Transverse colon (tissue), 4 donors: ENCODE measurements around the gene TM9SF1. TPM values are rescaled to one million over a fixed set of nuclear protein-coding genes. Genes with fewer than 3 reads are reported as not detected.

Source experiments
- DNase-seq: peaks from one replicate; pipeline ENCODE4 v3.0.0-alpha.2; 2019
- H3K27ac ChIP-seq, 4 donors: fragments of 200-600 bp; sonication (generic); 2 replicates each; pipeline ENCODE4 v1.5.1; 2016 to 2018; ENCODE audit warnings: inconsistent platforms in 4 of 4
- H3K27me3 ChIP-seq: fragments of 200-600 bp; sonication (generic); 2 replicates; pipeline ENCODE4 v1.5.1; 2017; ENCODE audit warnings: inconsistent platforms
- H3K36me3 ChIP-seq, 4 donors: fragments of 200-600 bp; sonication (generic); 2 replicates each; pipeline ENCODE4 v1.5.1; 2017 to 2019; ENCODE audit warnings: inconsistent platforms in 4 of 4
- H3K4me1 ChIP-seq, 4 donors: fragments of 200-600 bp; sonication (generic); 2 replicates each; pipeline ENCODE4 v1.5.1; 2017 to 2020; ENCODE audit warnings: inconsistent platforms in 4 of 4
- H3K4me3 ChIP-seq, 4 donors: fragments of 200-600 bp; sonication (generic); 1 replicate in 1 of 4; 2 replicates in 3 of 4; pipeline versions ENCODE4 v1.5.1 to v1.6.1; 2017 to 2019; ENCODE audit warnings: inconsistent platforms in 4 of 4
- H3K9me3 ChIP-seq, 2 donors: fragments of 200-600 bp; sonication (generic); 2 replicates each; pipeline ENCODE4 v1.5.1; 2017 to 2019; ENCODE audit warnings: inconsistent platforms in 2 of 2
- EP300 ChIP-seq: sonication (generic); formaldehyde crosslinking; IDR thresholded peaks from one replicate; pipeline ENCODE4 v1.6.1; 2017; ENCODE audit warnings: antibody characterized with exemption, low read depth
- POLR2A ChIP-seq: fragments of 450-650 bp; IDR thresholded peaks from one replicate; pipeline ENCODE4 v1.6.1; 2016; ENCODE audit warnings: antibody characterized with exemption, mild to moderate bottlenecking, moderate library complexity
- POLR2AphosphoS5 ChIP-seq, 3 donors: sonication (generic); formaldehyde crosslinking; IDR thresholded peaks; one replicate each; pipeline ENCODE4 v1.6.1; 2016; ENCODE audit warnings: antibody characterized with exemption in 3 of 3
- WGBS, 2 donors: methylation state at CpG; one replicate each; pipeline ENCODE4 v1.1.5; 2018; ENCODE audit warnings: low coverage in 1 of 2; 5-methylcytosine and 5-hydroxymethylcytosine counted together
- in situ Hi-C, 4 donors: fragments of 200-750 bp; cut with MboI; loops; one replicate each; pipeline versions ENCODE4 v1.15.0 to v1.15.1; 2017; ENCODE audit warnings: low sequenced_read_pairs in 3 of 4, low pct_ligation_motif_present in 1 of 4, low pct_unique_long_range_greater_than_20kb in 1 of 4
- intact Hi-C: fragments of 100-400 bp; cut with DNase I; formaldehyde crosslinking; loops from one replicate; pipeline ENCODE4 v1.15.1; 2023; ENCODE audit warnings: low total_unique reads
- total RNA-seq, 4 donors: library from RNA; depleted of rRNA; stranded (reverse); fragments of >200 nt; gene quantifications; one replicate each; pipeline ENCODE4 v1.1.0, GENCODE V29; 2016
- TF ChIP-seq, protein P1 (sequence below), 5 experiments: fragments of 200-600 bp in 3 of 5; fragments of 450-650 bp in 2 of 5; sonication (generic) in 3 of 5; IDR thresholded peaks; 1 replicate in 2 of 5; 2 replicates in 3 of 5; pipeline ENCODE4 v1.5.1; 2016 to 2017; ENCODE audit warnings: antibody characterized with exemption in 5 of 5, inconsistent platforms in 3 of 5, mild to moderate bottlenecking in 2 of 5, moderate library complexity in 1 of 5

TM9SF1 gene
- total RNA-seq, 4 donors from 2014 or later = 32.9 to 127 (median 63.9) TPM

DNA sequence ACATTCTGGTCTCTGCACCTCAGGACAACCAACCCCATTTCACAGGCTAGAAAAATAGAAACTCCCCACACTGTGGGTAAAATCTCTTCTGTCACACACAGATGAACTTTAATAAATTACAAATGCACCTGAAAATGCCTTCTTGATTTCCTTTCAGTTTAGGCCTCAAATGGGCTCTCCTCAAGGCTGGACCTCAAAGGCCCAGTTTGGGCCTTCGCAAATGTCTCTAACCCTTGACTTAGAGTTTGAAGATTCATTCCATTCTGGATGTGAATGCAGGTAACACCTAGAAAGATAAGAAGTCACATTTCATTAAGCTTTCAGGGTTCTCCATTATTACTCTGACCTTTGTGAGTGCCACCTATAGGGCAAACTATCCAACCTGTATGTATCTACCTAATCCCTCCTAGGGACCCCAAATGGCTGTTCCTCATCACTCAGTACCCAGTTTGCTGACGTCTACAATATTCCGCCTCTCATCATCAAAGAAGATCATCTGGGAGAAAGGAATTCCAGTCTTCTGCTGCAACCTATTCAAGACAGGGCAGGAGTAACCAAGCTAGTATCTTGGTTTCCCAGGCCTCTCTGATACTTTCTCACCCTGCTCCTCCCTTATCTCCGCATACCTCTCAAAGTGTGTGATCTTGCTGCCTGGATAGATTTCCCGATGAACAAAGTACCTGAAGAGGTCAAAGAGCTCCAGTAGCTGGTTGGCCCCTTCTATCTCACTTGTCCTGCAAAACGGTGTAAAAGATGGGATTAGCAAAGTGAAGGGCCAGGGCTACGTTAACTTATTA, 18.8 kb upstream of the TM9SF1 start:
- no peak for TF ChIP-seq POLR2AphosphoS5 (IDR thresholded peaks at IDR 0.05)
- TF ChIP-seq, protein P1, sequence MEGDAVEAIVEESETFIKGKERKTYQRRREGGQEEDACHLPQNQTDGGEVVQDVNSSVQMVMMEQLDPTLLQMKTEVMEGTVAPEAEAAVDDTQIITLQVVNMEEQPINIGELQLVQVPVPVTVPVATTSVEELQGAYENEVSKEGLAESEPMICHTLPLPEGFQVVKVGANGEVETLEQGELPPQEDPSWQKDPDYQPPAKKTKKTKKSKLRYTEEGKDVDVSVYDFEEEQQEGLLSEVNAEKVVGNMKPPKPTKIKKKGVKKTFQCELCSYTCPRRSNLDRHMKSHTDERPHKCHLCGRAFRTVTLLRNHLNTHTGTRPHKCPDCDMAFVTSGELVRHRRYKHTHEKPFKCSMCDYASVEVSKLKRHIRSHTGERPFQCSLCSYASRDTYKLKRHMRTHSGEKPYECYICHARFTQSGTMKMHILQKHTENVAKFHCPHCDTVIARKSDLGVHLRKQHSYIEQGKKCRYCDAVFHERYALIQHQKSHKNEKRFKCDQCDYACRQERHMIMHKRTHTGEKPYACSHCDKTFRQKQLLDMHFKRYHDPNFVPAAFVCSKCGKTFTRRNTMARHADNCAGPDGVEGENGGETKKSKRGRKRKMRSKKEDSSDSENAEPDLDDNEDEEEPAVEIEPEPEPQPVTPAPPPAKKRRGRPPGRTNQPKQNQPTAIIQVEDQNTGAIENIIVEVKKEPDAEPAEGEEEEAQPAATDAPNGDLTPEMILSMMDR (IDR thresholded peaks at IDR 0.05) = no peak
- TF ChIP-seq EP300 = no peak
- TF ChIP-seq POLR2A = no peak
- Histone ChIP-seq H3K27ac (peak overlapping the region; percentile 97), H3K4me3 (peak overlapping the region in 3 of 4 donors; percentile 62 to 79 (median 69)), H3K4me1 (peaks cover 15 to 34% (median 19%) of the 10 kb centered on the region in 4 donors), H3K36me3 (peaks cover 0 to 18% (median 9%) of the 10 kb centered on the region in 4 donors), H3K27me3 (no peaks in the 10 kb centered on the region), H3K9me3 (no peaks in the 10 kb centered on the region)
- in situ Hi-C loops = no loop called here
- DNase-seq = no peak
- intact Hi-C loops = no loop called here
- 89 to 92% methylated on average over 5 to 7 of the region's 7 CpGs for WGBS, 2 donors

DNA sequence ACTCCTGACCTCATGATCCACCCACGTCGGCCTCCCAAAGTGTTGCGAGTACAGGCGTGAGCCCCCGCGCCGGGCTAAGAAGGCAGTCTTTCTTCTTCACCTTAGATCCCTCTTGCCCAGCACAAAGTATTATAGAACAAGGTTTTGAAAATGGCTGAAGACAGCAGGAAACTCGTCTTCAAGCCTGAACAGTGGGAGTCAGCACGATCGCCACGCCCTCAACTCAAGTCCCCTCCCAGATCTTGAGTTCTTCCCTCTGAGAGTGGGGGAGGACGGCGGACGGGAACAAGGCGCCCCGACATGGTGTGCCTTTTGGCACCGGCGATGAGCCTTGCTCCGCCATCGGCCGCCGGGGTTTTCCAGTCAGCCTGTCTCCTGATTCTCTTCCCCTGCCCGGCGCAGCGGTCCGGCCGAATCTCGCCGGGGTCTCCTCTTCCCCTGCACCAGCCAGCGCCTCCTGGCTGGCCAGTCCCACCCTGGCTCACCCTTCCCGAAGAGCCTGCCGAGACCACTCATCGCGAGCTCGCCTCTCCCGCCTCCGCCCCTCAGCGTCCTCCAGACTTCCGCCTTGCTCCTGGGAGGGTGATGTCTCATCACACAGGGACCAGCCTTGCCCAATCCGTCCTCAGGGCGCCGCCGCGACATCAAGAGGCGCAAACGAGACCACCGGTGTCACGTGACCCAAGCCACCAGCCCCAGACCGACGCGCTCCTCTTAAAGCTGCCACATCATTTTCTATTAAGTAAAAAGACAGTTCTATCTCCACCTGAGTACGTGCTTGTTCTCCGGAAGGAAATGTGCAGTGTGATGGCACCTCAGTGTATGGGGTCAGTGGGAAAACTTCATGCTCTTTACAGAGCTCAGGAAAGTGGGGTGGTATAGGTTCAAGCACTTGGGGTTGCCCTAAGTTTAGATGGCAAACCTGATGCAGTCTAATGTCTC, 18.0 kb upstream of the TM9SF1 start, which contains the start of gene CHMP4A:
CHMP4A (minus strand) TSS at position 565 of the 942 bp plus-strand sequence; CDS start at position 516, 49 bp downstream.
- intact Hi-C loops = no loop called here
- WGBS, 2 donors = 0 to 1% methylated on average over 5 to 53 of the region's 53 CpGs
- Histone ChIP-seq H3K4me3 (peak within 1 kb of the TSS; percentile 62 to 79 (median 66)), H3K36me3 (peaks cover 0 to 18% (median 9%) of the 10 kb centered on the region in 4 donors), H3K27ac (peak within 1 kb of the TSS; percentile 97), H3K4me1 (peaks cover 15 to 34% (median 19%) of the 10 kb centered on the region in 4 donors), H3K9me3 (no peaks in the 10 kb centered on the region), H3K27me3 (no peaks in the 10 kb centered on the region)
- TF ChIP-seq, protein P1 (IDR thresholded peaks at IDR 0.05) = peak in 1 of 5 experiments; percentile 37
- no peak for TF ChIP-seq EP300
- peak; percentile 98 for TF ChIP-seq POLR2A
- TF ChIP-seq POLR2AphosphoS5 (IDR thresholded peaks at IDR 0.05) = peak; percentile 96 to 99 (median 99)
- DNase-seq = peak; percentile 97
- in situ Hi-C loops = no loop called here

DNA sequence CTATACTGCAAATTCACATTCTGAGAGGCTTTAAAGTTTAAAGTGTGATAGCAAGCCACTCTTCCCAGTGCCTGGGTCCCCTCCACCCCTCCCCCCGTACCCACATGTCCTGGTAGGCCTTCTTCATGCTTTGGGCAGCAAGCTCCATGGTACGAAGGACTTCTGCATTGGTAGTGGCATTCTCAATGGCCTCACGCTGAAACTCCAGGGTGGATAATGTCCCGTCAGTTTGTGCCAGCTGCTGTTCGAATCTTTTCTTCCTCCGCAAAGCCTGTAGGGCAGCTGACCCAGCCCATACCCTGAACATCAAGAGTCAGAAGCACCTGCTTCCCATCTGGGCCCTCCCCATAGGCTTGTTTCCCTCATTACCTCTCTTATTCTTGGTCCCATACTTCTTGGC, 16.1 kb upstream of the TM9SF1 start:
- H3K9me3 ChIP-seq = no peaks in the 10 kb centered on the region
- no peaks in the 10 kb centered on the region for H3K27me3 ChIP-seq
- no peak for TF ChIP-seq EP300
- TF ChIP-seq POLR2A = no peak
- TF ChIP-seq POLR2AphosphoS5 (IDR thresholded peaks at IDR 0.05) = no peak
- TF ChIP-seq, protein P1 (IDR thresholded peaks at IDR 0.05) = no peak
- H3K36me3 ChIP-seq = peaks cover 0 to 28% (median 9%) of the 10 kb centered on the region in 4 donors
- H3K4me3 ChIP-seq = no peak overlapping the region
- intact Hi-C loops = no loop called here
- no peak for DNase-seq
- no peak overlapping the region for H3K27ac ChIP-seq
- WGBS, 2 donors = 90 to 94% methylated on average over 3 to 6 of the region's 6 CpGs
- H3K4me1 ChIP-seq = peaks cover 15 to 33% (median 19%) of the 10 kb centered on the region in 4 donors
- in situ Hi-C loops = no loop called here

DNA sequence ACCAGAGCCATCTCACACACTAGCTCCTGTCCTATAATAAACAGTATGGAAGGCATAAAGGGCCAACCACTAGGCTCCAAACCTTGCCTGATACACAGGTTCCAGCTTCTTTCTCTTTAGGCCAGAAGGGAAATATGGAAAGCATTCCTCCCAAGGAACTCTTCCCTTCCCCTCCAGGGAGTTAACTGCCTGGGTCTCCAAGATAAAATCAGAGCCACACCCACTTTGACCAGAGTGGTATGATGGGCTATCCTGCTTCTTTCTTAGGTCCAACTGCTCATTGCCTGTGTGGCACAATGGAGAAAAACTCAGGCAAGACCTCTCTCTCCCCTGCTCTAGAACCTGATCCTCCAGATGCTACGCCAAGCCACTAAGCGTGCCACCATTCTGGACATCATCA, 12.4 kb upstream of the TM9SF1 start:
- intact Hi-C loops (no loop called here), in situ Hi-C loops (no loop called here)
- DNase-seq = no peak

More for the DNA sequence above, 12.4 kb upstream of the TM9SF1 start:
- H3K27me3 ChIP-seq = no peaks in the 10 kb centered on the region
- H3K4me1 ChIP-seq = peaks cover 4 to 10% (median 7%) of the 10 kb centered on the region in 4 donors
- peaks cover 0 to 34% (median 9%) of the 10 kb centered on the region in 4 donors for H3K36me3 ChIP-seq
- H3K9me3 ChIP-seq = no peaks in the 10 kb centered on the region
- WGBS, 2 donors = 100% methylated on average over 2 of the region's 2 CpGs
- no peak overlapping the region for H3K4me3 ChIP-seq
- H3K27ac ChIP-seq = no peak overlapping the region
- no peak for TF ChIP-seq POLR2AphosphoS5 (IDR thresholded peaks at IDR 0.05)
- TF ChIP-seq EP300 = no peak
- TF ChIP-seq POLR2A = no peak
- TF ChIP-seq, protein P1 (IDR thresholded peaks at IDR 0.05) = no peak
